GM12878 (cell line): ENCODE results near the gene MAP4. TPM values are rescaled to one million over a fixed set of nuclear protein-coding genes. Genes with fewer than 3 reads are reported as not detected.

Experiments
- ATAC-seq: fragments of 200-7000 bp; cut with Tn5 transposase; 3 replicates; pipeline ENCODE4 v1.9.1; 2020; ENCODE audit warnings: mild to moderate bottlenecking, moderate library complexity
- BruUV-seq: library from RNA; stranded (reverse); fragments of 400-500 nt; replicated peaks from 2 replicates; lab custom pipeline; 2021; lab: Mats Ljungman, UMichigan
- CTCF ChIA-PET: fragments of 300-600 bp; sonication (Branson Sonifier 250); formaldehyde crosslinking; extraction: SDS; loops from one replicate; lab custom pipeline; 2021; ENCODE audit warnings: inconsistent platforms; lab: Yijun Ruan, JAX
- POLR2A ChIA-PET: fragments of 350-600 bp; formaldehyde crosslinking; extraction: SDS; loops from one replicate; lab custom pipeline; 2021; ENCODE audit warnings: inconsistent platforms; lab: Charles Lee
- RAD21 ChIA-PET: fragments of 300-600 bp; sonication (Branson Sonifier 250); formaldehyde crosslinking; loops from one replicate; lab custom pipeline; 2023; ENCODE audit warnings: antibody characterized with exemption; ENCODE audit not compliant: unreplicated experiment; lab: Charles Lee
- SMC1A ChIA-PET: fragments of 300-600 bp; sonication (Branson Sonifier 250); formaldehyde crosslinking; loops from one replicate; lab custom pipeline; 2023; ENCODE audit not compliant: unreplicated experiment, uncharacterized antibody; lab: Charles Lee
- DNase-seq: peaks from one replicate; pipeline ENCODE4 v3.0.0-alpha.2; 2011; ENCODE audit warnings: low read depth, low spot score
- FAIRE-seq: peaks from 3 replicates; lab custom pipeline; 2011; peaks lifted over from hg19 to GRCh38; lab: Jason Lieb, UNC
- H2AFZ ChIP-seq: 2 replicates; pipeline ENCODE4 v1.6.0; 2011; ENCODE audit warnings: low read depth, low read length, control low read depth; ENCODE audit not compliant: control insufficient read depth
- H3K27ac ChIP-seq: 2 replicates; pipeline ENCODE4 v1.5.1; 2011; ENCODE audit warnings: control low read depth; ENCODE audit not compliant: control insufficient read depth, insufficient read depth
- H3K27me3 ChIP-seq, 2 experiments: replicated peaks in 1 of 2; 2 replicates each; pipeline versions ENCODE4 v1.6.0 to v1.6.1; 2011; ENCODE audit warnings: low read length in 1 of 2; ENCODE audit not compliant: control insufficient read depth in 2 of 2, insufficient read depth in 2 of 2
- H3K36me3 ChIP-seq, 2 experiments: 2 replicates each; pipeline ENCODE4 v1.5.1; 2011; ENCODE audit warnings: low read length in 1 of 2; ENCODE audit not compliant: control insufficient read depth in 2 of 2, insufficient read depth in 2 of 2
- H3K4me1 ChIP-seq: 2 replicates; pipeline ENCODE4 v1.6.1; 2011; ENCODE audit warnings: mild to moderate bottlenecking, low read length, moderate library complexity, mixed read lengths; ENCODE audit not compliant: control insufficient read depth, insufficient read depth
- H3K4me2 ChIP-seq: 2 replicates; pipeline ENCODE4 v1.6.0; 2011; ENCODE audit warnings: control low read depth; ENCODE audit not compliant: control insufficient read depth, insufficient read depth
- H3K4me3 ChIP-seq: fragments of 200-600 bp; sonication (generic); 2 replicates; pipeline ENCODE4 v1.5.1; 2016
- H3K79me2 ChIP-seq: 2 replicates; pipeline ENCODE4 v1.6.0; 2011; ENCODE audit warnings: low read length; ENCODE audit not compliant: control insufficient read depth, insufficient read depth
- H3K9ac ChIP-seq: 2 replicates; pipeline ENCODE4 v1.8.0; 2011; ENCODE audit warnings: low read length, control low read depth, mixed read lengths; ENCODE audit not compliant: control insufficient read depth, insufficient read depth
- H3K9me3 ChIP-seq: replicated peaks from 3 replicates; pipeline ENCODE4 v1.5.1; 2011; ENCODE audit warnings: mild to moderate bottlenecking, low read length; ENCODE audit not compliant: control insufficient read depth, insufficient read depth
- H4K20me1 ChIP-seq: 2 replicates; pipeline ENCODE4 v1.6.0; 2011; ENCODE audit not compliant: control insufficient read depth, insufficient read depth
- CBX5 ChIP-seq: sonication (generic); IDR thresholded peaks from 2 replicates; pipeline ENCODE4 v1.6.1; 2016; ENCODE audit warnings: low read depth, moderate library complexity, mild to moderate bottlenecking, inconsistent platforms
- GATAD2B ChIP-seq: fragments of 450-650 bp; conservative IDR thresholded peaks from 2 replicates; pipeline ENCODE4 v1.6.1; 2017; ENCODE audit warnings: low read depth, mild to moderate bottlenecking, moderate library complexity
- HDGF ChIP-seq: fragments of 450-650 bp; IDR thresholded peaks from 2 replicates; pipeline ENCODE4 v1.6.1; 2016; ENCODE audit warnings: antibody characterized with exemption
- IKZF1 ChIP-seq: fragments of 450-650 bp; conservative IDR thresholded peaks from 2 replicates; pipeline ENCODE4 v1.6.1; 2017; ENCODE audit warnings: antibody characterized with exemption, mild to moderate bottlenecking
- LARP7 ChIP-seq: fragments of 450-650 bp; IDR thresholded peaks from 2 replicates; pipeline ENCODE4 v1.6.1; 2017; ENCODE audit warnings: mild to moderate bottlenecking
- MEF2B ChIP-seq: fragments of 450-650 bp; IDR thresholded peaks from 2 replicates; pipeline ENCODE4 v1.6.1; 2018; ENCODE audit warnings: mild to moderate bottlenecking, moderate library complexity; ENCODE audit not compliant: partially characterized antibody, poor library complexity, severe bottlenecking
- MTA3 ChIP-seq: IDR thresholded peaks from 2 replicates; pipeline ENCODE4 v1.6.1; 2012; ENCODE audit warnings: low read length, inconsistent platforms, borderline replicate concordance
- NR2F1 ChIP-seq: fragments of 450-650 bp; conservative IDR thresholded peaks from 2 replicates; pipeline ENCODE4 v1.6.1; 2017; ENCODE audit warnings: mild to moderate bottlenecking
- SMARCA5 ChIP-seq: fragments of 450-650 bp; IDR thresholded peaks from 2 replicates; pipeline ENCODE4 v1.6.1; 2017; ENCODE audit warnings: mild to moderate bottlenecking
- TAF1 ChIP-seq: IDR thresholded peaks from 2 replicates; pipeline ENCODE4 v1.6.1; 2011; ENCODE audit warnings: mild to moderate bottlenecking, low read depth, low read length, borderline replicate concordance
- WGBS: methylation state at CpG from one replicate; pipeline ENCODE4 v1.1.6; 2016; ENCODE audit warnings: low lambda C conversion rate; ENCODE audit not compliant: insufficient replicate concordance, insufficient coverage; ENCODE audit errors: missing lambda C conversion rate; 5-methylcytosine and 5-hydroxymethylcytosine counted together
- in situ Hi-C: fragments of 300-500 bp; cut with MboI; formaldehyde crosslinking; loops from 9 replicates; pipeline ENCODE4 v1.14.3; 2018; ENCODE audit warnings: mixed read lengths
- intact Hi-C: fragments of 100-400 bp; cut with micrococcal nuclease; formaldehyde crosslinking; loops from one replicate; pipeline ENCODE4 v1.14.2; 2022; ENCODE audit not compliant: unreplicated experiment
- polyA plus RNA-seq, 11 experiments: library from polyadenylated mRNA; depleted of rRNA in 4 of 11; unstranded in 6 of 11; stranded (reverse) in 5 of 11; fragments of >200 nt; fragmentation: Nextera tagmentation in 4 of 11; fragmentation: Illumina TruSeq in 1 of 11; extraction: Ambion mirVana in 4 of 11; extraction: Trizol in 1 of 11; gene quantifications; 1 replicate in 1 of 11; 2 replicates in 10 of 11; pipeline versions ENCODE4 v1.2.1 to v1.2.3, GENCODE V29; 2011 to 2016; ENCODE audit warnings: inconsistent platforms in 2 of 11, missing spikeins in 2 of 11, low read depth in 1 of 11
- total RNA-seq, 4 experiments: library from RNA; depleted of rRNA in 3 of 4; stranded (reverse); fragments of >200 nt in 3 of 4; fragmentation: Illumina TruSeq in 1 of 4; extraction: Trizol in 1 of 4; gene quantifications; 2 replicates each; pipeline versions ENCODE4 v1.2.1 to v1.2.3, GENCODE V29; 2013 to 2021

MAP4 gene
- total and polyA plus RNA-seq, 10 of the 15 experiments (the other 5 are each of a cell fraction or from before 2014, with no cell fraction given) = 22.2 to 145 (median 47.2) TPM

GRCh38 chr3:47803480-47804025, 212.7 kb downstream of the MAP4 start:
- H3K9me3 ChIP-seq = no peaks in the 10 kb centered on the region; the same call in 2 of the 3 replicates
- H3K4me3 ChIP-seq = peak overlapping the region; percentile 92
- TF ChIP-seq GATAD2B = 0 out of 2 replicates have a peak, but pooled peaks have one; percentile 4
- TF ChIP-seq CBX5 = no peak
- TF ChIP-seq HDGF = 0 out of 2 replicates have a peak, but pooled peaks have one; percentile 14
- no peak for TF ChIP-seq IKZF1
- TF ChIP-seq TAF1 = 0 out of 2 replicates have a peak, but pooled peaks have one; percentile 11
- TF ChIP-seq NR2F1 = peak; percentile 27; the same call in 1 of the 2 replicates
- 0 out of 2 replicates have a peak, but pooled peaks have one; percentile 4 for TF ChIP-seq SMARCA5
- TF ChIP-seq LARP7 = 0 out of 2 replicates have a peak, but pooled peaks have one; percentile 49
- peak; percentile 32; the same call in 1 of the 2 replicates for TF ChIP-seq MTA3
- peak; percentile 18 for TF ChIP-seq MEF2B
- no peaks in the 10 kb centered on the region for H4K20me1 ChIP-seq
- 2% methylated on average over 20 of the region's 20 CpGs for WGBS
- BruUV-seq = no TSS peak
- ATAC-seq (no peak; the same call in 2 of the 3 replicates), DNase-seq (no peak), FAIRE-seq (no peak)
- peak overlapping the region; percentile 74 for H3K27ac ChIP-seq
- in situ Hi-C loops (no loop called here), intact Hi-C loops (loop anchor here (5.0 kb wide), 1 partner anchor 291 kb away; the partner anchor contains the start of gene ELP6)
- ChIA-PET POLR2A (interaction anchor here (0.6 kb wide), 1 partner anchor 36 kb away, joined by 3 read pairs; no protein-coding TSS in a partner anchor), SMC1A (interaction anchor here (1.7 to 2.5 kb wide), 2 partner anchors 13 to 21 kb away, joined by 6 to 9 read pairs; no protein-coding TSS in a partner anchor), CTCF (interaction anchor here (0.9 to 1.9 kb wide), 5 partner anchors 13 to 383 kb away, joined by 3 to 15 read pairs (median 4); no protein-coding TSS in a partner anchor), RAD21 (no interaction called here)
- H3K4me2 ChIP-seq = peak overlapping the region; percentile 77
- no peaks in the 10 kb centered on the region for H3K27me3 ChIP-seq
- H3K36me3 ChIP-seq = no peaks in the 10 kb centered on the region
- peaks cover 13% of the 10 kb centered on the region for H3K79me2 ChIP-seq
- peak overlapping the region; percentile 96 for H2AFZ ChIP-seq
- peaks cover 11% of the 10 kb centered on the region for H3K4me1 ChIP-seq
- peak overlapping the region; percentile 72 for H3K9ac ChIP-seq
